ENCODE measurements around the gene SPATA13. TPM values are rescaled to one million over a fixed set of nuclear protein-coding genes. Genes with fewer than 3 reads are reported as not detected.
"Not testable (repeated sequence)": the region's sequence is repeated elsewhere in the genome, so short reads cannot be mapped to it uniquely, and the experiment has no call there.

SPATA13 gene
- total and polyA plus RNA-seq, 2 donors (not counting 3 experiments of a cell fraction or from before 2014, with no cell fraction given): 6.6 to 12.9 TPM

- H3K9ac ChIP-seq (replicated peaks; ENCODE audit: extremely low read depth, insufficient read depth, low read length); DNase-seq (ENCODE audit: low read depth, low spot score); dilution Hi-C loops (cut with MboI; ENCODE audit: extremely low pct_ligation_motif_present, low sequenced_read_pairs); POLR2A ChIA-PET; H3K9me1 ChIP-seq (replicated peaks; ENCODE audit: control insufficient read depth, extremely low read depth, insufficient read depth, low read length); H3K36me3 ChIP-seq (ENCODE audit: control insufficient read depth in 2 of 2, extremely low read depth in 1 of 2, insufficient read depth in 2 of 2, low read length in 2 of 2); H2AFZ ChIP-seq (ENCODE audit: low read depth, low read length); H3K27me3 ChIP-seq (ENCODE audit: control insufficient read depth in 2 of 2, insufficient read depth in 2 of 2, low read length in 2 of 2); BruUV-seq (replicated peaks); H3K79me2 ChIP-seq (ENCODE audit: control insufficient read depth, insufficient read depth, low read length); H3K9me3 ChIP-seq (replicated peaks; ENCODE audit: control insufficient read depth, insufficient read depth, low read length); FAIRE-seq; H3K4me2 ChIP-seq (ENCODE audit: insufficient read depth, low read length); H3K27ac ChIP-seq (ENCODE audit: insufficient read depth, low read depth, low read length); CTCF ChIA-PET; H3K4me3 ChIP-seq (replicated peaks in 1 of 3; ENCODE audit: insufficient read depth in 1 of 3, low read depth in 1 of 3, low read length in 3 of 3); H3K4me1 ChIP-seq (ENCODE audit: control insufficient read depth, extremely low read depth, insufficient read depth, low read length); H4K20me1 ChIP-seq (replicated peaks; ENCODE audit: control insufficient read depth, extremely low read depth, insufficient read depth, low read length): not testable (repeated sequence)
- intact Hi-C loops (cut with micrococcal nuclease): loop anchor here (5.0 kb wide), 1 partner anchor 238 kb away; no protein-coding TSS in a partner anchor
Measured at GRCh38 chr13:24318878-24319277, 158.4 kb downstream of the SPATA13 start.

- intact Hi-C loops (cut with micrococcal nuclease): loop anchor here (5.0 kb wide), 1 partner anchor 238 kb away; no protein-coding TSS in a partner anchor
Measured at GRCh38 chr13:24319641-24320040, 159.1 kb downstream of the SPATA13 start.

GRCh38 chr13:24321416-24321815 lies 160.9 kb downstream of the SPATA13 start:
- FAIRE-seq; dilution Hi-C loops (cut with MboI; ENCODE audit: extremely low pct_ligation_motif_present, low sequenced_read_pairs); H3K9ac ChIP-seq (replicated peaks; ENCODE audit: extremely low read depth, insufficient read depth, low read length); POLR2A ChIA-PET; DNase-seq (ENCODE audit: low read depth, low spot score); H3K9me3 ChIP-seq (replicated peaks; ENCODE audit: control insufficient read depth, insufficient read depth, low read length); H3K9me1 ChIP-seq (replicated peaks; ENCODE audit: control insufficient read depth, extremely low read depth, insufficient read depth, low read length); H3K27ac ChIP-seq (ENCODE audit: insufficient read depth, low read depth, low read length); H3K36me3 ChIP-seq (ENCODE audit: control insufficient read depth in 2 of 2, extremely low read depth in 1 of 2, insufficient read depth in 2 of 2, low read length in 2 of 2); H3K4me2 ChIP-seq (ENCODE audit: insufficient read depth, low read length); H3K27me3 ChIP-seq (ENCODE audit: control insufficient read depth in 2 of 2, insufficient read depth in 2 of 2, low read length in 2 of 2); BruUV-seq (replicated peaks); H3K79me2 ChIP-seq (ENCODE audit: control insufficient read depth, insufficient read depth, low read length); intact Hi-C loops (cut with micrococcal nuclease); H3K4me1 ChIP-seq (ENCODE audit: control insufficient read depth, extremely low read depth, insufficient read depth, low read length); H4K20me1 ChIP-seq (replicated peaks; ENCODE audit: control insufficient read depth, extremely low read depth, insufficient read depth, low read length); H3K4me3 ChIP-seq (replicated peaks in 1 of 3; ENCODE audit: insufficient read depth in 1 of 3, low read depth in 1 of 3, low read length in 3 of 3); H2AFZ ChIP-seq (ENCODE audit: low read depth, low read length): not testable (repeated sequence)
- CTCF ChIA-PET: interaction anchor here (0.9 kb wide), 1 partner anchor 233 kb away, joined by 3 read pairs; no protein-coding TSS in a partner anchor

More at GRCh38 chr13:24319641-24320040, 159.1 kb downstream of the SPATA13 start:
- FAIRE-seq; H3K9me3 ChIP-seq (replicated peaks; ENCODE audit: control insufficient read depth, insufficient read depth, low read length); H3K9me1 ChIP-seq (replicated peaks; ENCODE audit: control insufficient read depth, extremely low read depth, insufficient read depth, low read length); H3K4me2 ChIP-seq (ENCODE audit: insufficient read depth, low read length); H4K20me1 ChIP-seq (replicated peaks; ENCODE audit: control insufficient read depth, extremely low read depth, insufficient read depth, low read length); H2AFZ ChIP-seq (ENCODE audit: low read depth, low read length); dilution Hi-C loops (cut with MboI; ENCODE audit: extremely low pct_ligation_motif_present, low sequenced_read_pairs); CTCF ChIA-PET; H3K27me3 ChIP-seq (ENCODE audit: control insufficient read depth in 2 of 2, insufficient read depth in 2 of 2, low read length in 2 of 2); BruUV-seq (replicated peaks); H3K27ac ChIP-seq (ENCODE audit: insufficient read depth, low read depth, low read length); H3K4me1 ChIP-seq (ENCODE audit: control insufficient read depth, extremely low read depth, insufficient read depth, low read length); POLR2A ChIA-PET; H3K36me3 ChIP-seq (ENCODE audit: control insufficient read depth in 2 of 2, extremely low read depth in 1 of 2, insufficient read depth in 2 of 2, low read length in 2 of 2); H3K9ac ChIP-seq (replicated peaks; ENCODE audit: extremely low read depth, insufficient read depth, low read length); DNase-seq (ENCODE audit: low read depth, low spot score); H3K79me2 ChIP-seq (ENCODE audit: control insufficient read depth, insufficient read depth, low read length); H3K4me3 ChIP-seq (replicated peaks in 1 of 3; ENCODE audit: insufficient read depth in 1 of 3, low read depth in 1 of 3, low read length in 3 of 3): not testable (repeated sequence)

GRCh38 chr13:24322470-24322869 lies 161.9 kb downstream of the SPATA13 start:
- POLR2A ChIA-PET; intact Hi-C loops (cut with micrococcal nuclease); H3K79me2 ChIP-seq (ENCODE audit: control insufficient read depth, insufficient read depth, low read length); H3K4me3 ChIP-seq (replicated peaks in 1 of 3; ENCODE audit: insufficient read depth in 1 of 3, low read depth in 1 of 3, low read length in 3 of 3); H3K9ac ChIP-seq (replicated peaks; ENCODE audit: extremely low read depth, insufficient read depth, low read length); FAIRE-seq; DNase-seq (ENCODE audit: low read depth, low spot score); H3K27ac ChIP-seq (ENCODE audit: insufficient read depth, low read depth, low read length); H3K4me2 ChIP-seq (ENCODE audit: insufficient read depth, low read length); H3K27me3 ChIP-seq (ENCODE audit: control insufficient read depth in 2 of 2, insufficient read depth in 2 of 2, low read length in 2 of 2); H3K36me3 ChIP-seq (ENCODE audit: control insufficient read depth in 2 of 2, extremely low read depth in 1 of 2, insufficient read depth in 2 of 2, low read length in 2 of 2); H3K4me1 ChIP-seq (ENCODE audit: control insufficient read depth, extremely low read depth, insufficient read depth, low read length); H3K9me1 ChIP-seq (replicated peaks; ENCODE audit: control insufficient read depth, extremely low read depth, insufficient read depth, low read length); dilution Hi-C loops (cut with MboI; ENCODE audit: extremely low pct_ligation_motif_present, low sequenced_read_pairs); H3K9me3 ChIP-seq (replicated peaks; ENCODE audit: control insufficient read depth, insufficient read depth, low read length); H4K20me1 ChIP-seq (replicated peaks; ENCODE audit: control insufficient read depth, extremely low read depth, insufficient read depth, low read length); BruUV-seq (replicated peaks); H2AFZ ChIP-seq (ENCODE audit: low read depth, low read length): not testable (repeated sequence)
- CTCF ChIA-PET: interaction anchor here (0.9 to 1.3 kb wide), 2 partner anchors 11 to 232 kb away, joined by 3 to 4 read pairs; no protein-coding TSS in a partner anchor

Data from endothelial cell of umbilical vein (primary cell).